ENCODE measurements around the gene FOXC2.

- TF ChIP-seq NFIC (IDR thresholded peaks at IDR 0.05; ENCODE audit: borderline replicate concordance) = peak; percentile 65
- no peak for TF ChIP-seq CTCF (IDR thresholded peaks at IDR 0.05)
- TF ChIP-seq POLR2AphosphoS5 (IDR thresholded peaks at IDR 0.05; ENCODE audit: low read depth, low read length) = no peak
- TF ChIP-seq EP300 (IDR thresholded peaks at IDR 0.05; ENCODE audit: borderline replicate concordance in 1 of 2, low read depth in 1 of 2, low read length in 1 of 2) = no peak
- TF ChIP-seq USF2 (IDR thresholded peaks at IDR 0.05; ENCODE audit: borderline replicate concordance, low read depth, low read length) = no peak
- no peak for TF ChIP-seq NRF1 (IDR thresholded peaks at IDR 0.05; ENCODE audit: low read depth, low read length)
- no peak for TF ChIP-seq EZH2phosphoT487 (IDR thresholded peaks at IDR 0.05; ENCODE audit: borderline replicate concordance, low read depth)
- TF ChIP-seq MEF2A (IDR thresholded peaks at IDR 0.05; ENCODE audit: borderline replicate concordance, low read depth) = no peak
- no peak for TF ChIP-seq SIN3A (IDR thresholded peaks at IDR 0.05; ENCODE audit: borderline replicate concordance, low read depth, low read length)
- no peak for TF ChIP-seq MXI1 (IDR thresholded peaks at IDR 0.05; ENCODE audit: low read depth, low read length)
Measured at GRCh38 chr16:86584071-86584685, 17.5 kb downstream of the FOXC2 start.

All from SK-N-SH (cell line).